Islet precursor cell (in vitro differentiated cells): ENCODE results near the gene BTBD16.

Experiments used
- DNase-seq: peaks from one replicate; pipeline ENCODE4 v3.0.0-alpha.2; 2018

Gene BTBD16

DNA sequence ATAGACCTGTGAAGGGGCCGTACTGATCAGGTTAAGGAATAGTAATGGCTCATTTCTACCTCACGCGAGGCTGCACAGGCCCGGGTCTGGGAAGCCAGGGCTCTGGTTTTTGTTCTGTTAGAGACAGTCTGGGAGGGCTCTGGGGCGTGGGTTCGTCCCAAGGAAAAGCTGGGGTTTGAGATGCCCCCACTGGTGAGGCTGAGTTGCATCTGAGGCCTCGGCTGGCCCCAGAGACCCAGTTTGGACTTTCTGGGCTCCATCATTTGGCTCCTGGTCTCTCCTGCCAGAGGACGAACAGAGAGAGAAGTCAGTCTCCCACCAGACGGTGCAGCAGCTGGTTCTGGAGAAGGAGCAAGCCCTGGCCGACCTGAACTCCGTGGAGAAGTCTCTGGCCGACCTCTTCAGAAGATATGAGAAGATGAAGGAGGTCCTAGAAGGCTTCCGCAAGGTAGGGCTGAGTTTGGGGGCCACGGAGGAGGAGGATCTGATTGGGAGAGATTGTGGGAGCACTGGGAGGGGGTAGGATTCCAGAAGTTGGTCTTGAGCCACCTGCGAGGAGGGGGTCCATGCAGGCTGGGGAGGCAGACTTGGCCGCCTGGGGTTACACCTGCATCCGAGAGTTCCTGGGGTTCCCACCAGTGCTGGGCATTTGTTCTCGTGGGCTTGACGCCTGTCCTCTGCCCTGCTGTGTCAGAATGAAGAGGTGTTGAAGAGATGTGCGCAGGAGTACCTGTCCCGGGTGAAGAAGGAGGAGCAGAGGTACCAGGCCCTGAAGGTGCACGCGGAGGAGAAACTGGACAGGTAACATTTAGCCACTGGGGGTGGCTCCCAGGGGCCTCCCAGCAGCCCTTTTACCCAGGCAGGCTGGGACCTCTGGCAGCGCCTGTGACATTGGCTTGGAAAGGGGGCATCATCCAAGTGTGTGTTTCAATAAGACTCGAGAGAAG is 22.5 kb upstream of the BTBD16 start:
- DNase-seq = no peak

- peak; percentile 63 for DNase-seq
Measured at GRCh38 chr10:122249303-122249850, 21.7 kb upstream of the BTBD16 start.

DNA sequence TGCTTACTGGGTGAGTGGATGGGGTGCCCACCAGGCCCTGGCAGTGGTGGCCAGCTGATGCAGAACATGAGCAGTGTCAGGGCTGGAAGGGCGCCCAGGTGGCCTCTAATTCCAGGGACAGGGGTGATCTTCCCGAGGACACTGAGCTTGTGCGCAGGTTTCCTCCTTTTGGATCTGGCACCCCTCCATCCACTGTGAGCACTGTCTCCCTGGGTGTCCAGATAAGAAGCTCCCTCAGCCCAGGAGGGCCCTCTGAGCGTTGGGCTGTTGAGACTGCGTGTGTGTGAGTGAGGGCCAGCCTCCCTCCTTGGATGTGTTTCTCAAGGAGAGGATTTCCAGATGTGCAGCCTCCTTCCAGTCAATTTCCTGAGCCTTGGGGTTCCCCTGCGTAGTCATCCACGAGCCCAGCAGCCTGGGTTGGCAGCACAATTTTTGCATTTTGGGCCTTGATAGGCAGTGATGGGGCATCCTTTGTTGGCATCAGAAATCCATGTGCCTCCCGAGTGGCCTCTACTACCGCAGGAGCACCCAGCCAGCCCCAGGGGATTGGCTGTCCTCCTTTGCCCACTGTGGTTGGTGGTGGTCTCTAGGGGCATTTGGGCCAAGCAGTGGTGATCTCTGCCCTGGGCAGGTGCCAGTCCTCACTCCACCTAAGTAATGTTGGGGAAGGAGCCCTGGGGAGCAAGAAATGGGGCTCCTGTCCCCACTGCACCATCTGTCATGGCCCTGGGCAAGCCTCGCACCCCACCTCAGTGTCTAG is 20.9 kb upstream of the BTBD16 start:
- peak; percentile 24 for DNase-seq

GRCh38 chr10:122251459-122252255 is 19.4 kb upstream of the BTBD16 start:
- DNase-seq = no peak

- peak; percentile 71 for DNase-seq
Measured at GRCh38 chr10:122252805-122253204, 18.3 kb upstream of the BTBD16 start.

GRCh38 chr10:122253605-122254004 is 17.5 kb upstream of the BTBD16 start:
- DNase-seq = no peak

GRCh38 chr10:122254831-122255230 is 16.3 kb upstream of the BTBD16 start:
- peak; percentile 29 for DNase-seq

GRCh38 chr10:122255509-122256301 is 15.4 kb upstream of the BTBD16 start:
- peak; percentile 43 for DNase-seq

DNA sequence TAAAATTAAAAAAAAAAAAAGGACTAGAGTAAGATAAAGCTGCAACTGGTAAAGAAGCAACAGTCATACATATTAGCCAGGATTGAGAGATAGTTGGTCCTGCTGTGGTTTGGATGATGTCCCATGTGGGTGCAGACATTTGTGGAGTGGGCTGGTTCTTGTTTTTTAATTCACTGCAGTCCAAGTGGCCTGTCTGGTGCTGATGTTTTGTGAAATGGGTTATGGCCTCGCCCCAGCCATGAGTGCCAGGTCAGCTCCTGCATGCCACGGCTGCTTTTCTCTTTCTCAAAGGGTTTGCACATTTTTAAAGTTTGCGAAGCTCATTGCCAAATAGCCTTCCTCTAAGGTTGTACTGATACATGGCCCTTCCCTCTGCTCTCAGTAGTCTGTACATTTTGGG is 14.1 kb upstream of the BTBD16 start:
- peak; percentile 31 for DNase-seq

GRCh38 chr10:122258136-122259074 is 12.7 kb upstream of the BTBD16 start:
- DNase-seq = peak; percentile 65

DNA sequence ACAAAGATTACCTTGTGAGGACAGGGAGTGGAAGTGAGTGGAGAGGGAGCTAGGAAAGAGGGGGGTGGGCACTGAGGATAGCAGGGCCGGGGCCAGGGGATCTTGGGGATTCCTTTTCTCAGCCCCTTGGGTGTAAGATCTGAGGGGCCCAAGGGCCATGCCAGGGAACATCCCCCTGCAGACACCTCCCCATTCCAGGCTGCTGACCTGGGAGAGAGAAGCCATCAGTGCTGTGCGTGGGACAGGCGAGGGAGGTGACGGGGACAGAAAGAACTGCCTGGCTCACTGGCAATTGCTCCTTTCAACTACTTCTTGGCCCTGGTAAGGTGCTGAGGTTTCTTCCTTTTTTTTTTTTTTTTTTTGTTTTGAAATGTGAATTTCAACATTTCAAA is 12.0 kb upstream of the BTBD16 start:
- no peak for DNase-seq

GRCh38 chr10:122261584-122261983 is 9.5 kb upstream of the BTBD16 start:
- DNase-seq = no peak

- DNase-seq = no peak
Measured at GRCh38 chr10:122263971-122264370, 7.1 kb upstream of the BTBD16 start.

GRCh38 chr10:122264436-122264835 is 6.7 kb upstream of the BTBD16 start:
- no peak for DNase-seq

- DNase-seq = no peak
Measured at GRCh38 chr10:122264931-122265330, 6.2 kb upstream of the BTBD16 start.

DNA sequence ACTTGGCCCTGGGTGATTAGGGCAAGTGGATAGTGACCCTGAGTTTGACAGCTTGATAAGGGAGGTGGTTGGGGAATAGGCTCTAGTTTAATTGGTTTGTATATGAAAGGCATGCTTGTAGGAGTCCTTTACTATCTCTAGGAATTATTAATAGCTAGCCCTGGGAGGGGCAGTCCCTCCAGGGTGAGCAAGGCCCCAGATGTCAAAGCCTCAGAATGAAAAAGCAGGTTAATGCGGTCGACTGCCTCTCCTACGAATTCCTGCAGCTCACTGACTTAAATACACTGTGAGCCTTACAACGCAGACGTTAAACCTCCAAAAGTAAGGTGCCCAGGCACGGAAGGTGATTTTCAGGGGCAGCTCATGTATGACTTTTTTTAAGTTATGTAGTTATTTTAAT is 5.2 kb upstream of the BTBD16 start:
- DNase-seq = no peak

DNA sequence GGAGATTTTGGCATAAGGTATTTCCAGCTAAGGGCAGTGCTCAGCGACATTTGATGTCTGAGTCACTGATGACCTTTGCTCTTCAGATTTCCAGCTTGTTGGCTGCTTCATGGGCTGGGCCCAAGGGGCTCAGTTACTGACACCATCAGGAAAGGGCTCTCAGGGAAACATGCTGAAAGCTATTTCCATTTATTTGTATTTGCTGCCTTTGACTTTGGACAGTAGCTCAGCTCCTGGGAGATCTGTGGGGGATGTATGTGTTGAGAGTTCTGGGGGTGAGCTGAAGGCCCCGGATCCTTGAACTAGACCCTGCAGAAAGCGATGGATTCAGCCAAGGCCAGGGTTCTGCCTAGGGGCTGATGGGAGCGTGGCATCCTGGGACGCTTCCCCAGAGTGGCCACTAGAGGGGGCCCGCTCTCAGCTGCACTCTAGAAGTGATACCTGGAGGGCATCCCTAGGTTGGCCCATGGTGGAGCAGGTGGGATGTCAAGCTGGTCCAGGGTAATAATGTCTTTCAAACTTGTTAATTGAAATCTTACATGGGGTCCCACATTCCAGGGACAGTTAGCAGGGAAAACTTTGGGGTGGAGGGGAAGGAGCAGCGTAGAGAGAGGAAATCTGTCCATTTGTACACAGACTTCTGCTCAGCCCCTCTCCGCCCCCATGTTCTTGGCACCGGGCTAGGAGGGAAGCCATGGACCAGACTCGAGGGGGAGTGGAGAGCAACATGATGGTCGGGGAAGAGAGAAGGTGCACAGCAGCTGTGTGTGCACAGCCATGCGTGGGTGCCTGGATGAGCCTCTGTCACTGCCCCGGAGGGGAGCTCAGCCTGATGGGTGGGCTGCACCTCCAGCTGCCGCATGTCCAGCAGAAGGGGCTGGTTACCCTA is 3.0 kb upstream of the BTBD16 start:
- peak; percentile 80 for DNase-seq

DNA sequence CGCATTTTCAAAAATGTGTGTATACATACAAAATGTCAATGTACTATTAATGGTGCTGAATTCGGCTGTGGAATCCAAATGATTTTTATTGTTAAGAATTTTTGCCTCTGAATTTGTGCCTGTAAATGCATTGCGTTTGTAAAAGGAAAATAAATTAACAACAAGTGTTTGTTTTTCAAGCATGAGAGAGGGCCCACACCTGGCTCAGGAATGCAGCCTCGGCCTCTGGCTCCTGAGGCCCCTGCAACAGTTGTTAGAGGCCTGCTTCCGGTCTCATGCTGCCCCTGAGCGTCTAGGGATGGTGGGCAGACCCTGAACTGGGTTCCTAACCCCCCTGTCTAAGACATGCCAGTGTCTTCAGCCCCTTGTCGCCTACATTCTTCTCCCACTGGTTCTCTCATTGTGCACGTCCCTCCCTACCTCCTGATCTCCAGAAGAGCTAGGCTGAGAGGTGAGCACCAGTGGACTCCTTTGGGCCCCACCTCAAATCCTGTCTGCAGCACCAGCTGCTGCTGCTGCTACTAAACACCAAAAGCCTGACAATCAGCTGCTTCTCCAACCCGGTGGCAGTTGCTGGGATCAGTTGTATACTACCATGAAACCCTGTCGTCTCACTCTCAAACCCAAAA is 1.9 kb upstream of the BTBD16 start:
- DNase-seq = no peak

DNA sequence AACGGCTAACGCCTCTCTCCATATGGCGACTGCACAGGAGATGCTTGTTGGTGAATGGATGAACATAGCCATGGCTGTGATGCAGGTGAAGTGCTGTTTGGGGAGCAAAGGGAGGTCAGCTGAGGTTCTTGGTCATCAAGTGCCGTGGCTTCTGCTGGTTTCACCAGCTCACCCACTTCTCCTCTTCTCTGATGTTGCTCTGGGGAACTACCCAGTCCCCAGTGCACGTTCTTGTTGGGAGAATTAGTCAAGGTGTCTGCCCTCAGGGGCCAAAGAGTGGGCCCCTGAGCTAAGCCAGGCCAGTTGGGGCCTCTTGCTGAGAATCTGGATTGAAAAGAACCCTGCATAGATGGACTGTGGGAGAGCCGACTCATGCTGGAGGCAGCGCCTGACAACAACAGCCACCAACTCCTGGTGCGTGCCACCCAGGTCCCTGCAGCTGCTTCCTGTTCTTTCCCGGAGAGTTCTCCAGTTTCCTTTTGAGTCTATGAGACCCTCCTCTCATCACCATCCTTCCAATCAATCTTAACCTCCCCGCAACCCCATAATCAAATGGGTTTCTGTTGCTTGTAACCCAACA is 3.0 kb downstream of the BTBD16 start:
- no peak for DNase-seq
